GM18520 (cell line): Measurements from ENCODE around the gene CUX1.
"Not testable (repeated sequence)": the region's sequence is repeated elsewhere in the genome, so short reads cannot be mapped to it uniquely, and the experiment has no call there.

Experiments used
- ATAC-seq: cut with Tn5 transposase; IDR thresholded peaks from one replicate; pipeline ENCODE4 v1.9.1; 2021; ENCODE audit not compliant: unreplicated experiment

Gene CUX1

DNA sequence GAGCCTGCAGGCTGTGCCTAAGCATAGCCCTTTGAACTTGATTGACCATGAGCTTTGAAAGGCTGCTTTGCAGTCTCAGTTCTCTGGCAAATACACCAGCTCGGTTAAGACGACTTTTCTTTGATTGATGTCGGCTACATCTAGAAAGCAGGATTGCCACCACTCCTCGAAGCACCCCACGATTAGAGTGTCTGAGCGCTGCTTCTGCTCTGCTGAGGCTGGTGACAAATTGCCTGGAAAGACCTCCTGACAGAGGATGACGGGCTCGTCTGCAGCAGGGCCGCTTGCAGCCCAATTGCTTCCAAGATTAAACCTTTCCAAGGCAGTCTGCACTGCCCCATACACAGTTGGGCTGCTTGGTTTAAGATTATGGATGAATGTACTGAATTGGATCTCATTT is 182.0 kb downstream of the CUX1 start:
- ATAC-seq = no peak

DNA sequence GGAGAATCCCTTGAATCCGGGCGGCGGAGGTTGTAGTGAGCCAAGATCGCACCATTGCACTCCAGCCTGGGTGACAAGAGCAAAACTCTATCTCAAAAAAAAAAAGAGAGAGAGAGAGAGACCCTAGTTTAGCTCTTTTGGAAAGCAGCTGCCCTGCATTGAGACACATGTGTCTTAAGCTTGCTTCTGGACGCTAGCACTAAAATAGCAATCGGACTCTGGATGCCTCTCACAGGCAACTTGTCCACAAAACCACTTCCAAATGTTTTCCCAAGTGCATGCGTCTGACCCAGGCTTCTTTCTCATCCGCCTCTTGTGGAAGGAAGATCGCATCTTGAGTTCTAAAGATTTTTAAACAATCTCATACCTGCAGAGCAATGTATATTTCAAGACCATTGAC is 182.7 kb downstream of the CUX1 start:
- ATAC-seq = no peak

DNA sequence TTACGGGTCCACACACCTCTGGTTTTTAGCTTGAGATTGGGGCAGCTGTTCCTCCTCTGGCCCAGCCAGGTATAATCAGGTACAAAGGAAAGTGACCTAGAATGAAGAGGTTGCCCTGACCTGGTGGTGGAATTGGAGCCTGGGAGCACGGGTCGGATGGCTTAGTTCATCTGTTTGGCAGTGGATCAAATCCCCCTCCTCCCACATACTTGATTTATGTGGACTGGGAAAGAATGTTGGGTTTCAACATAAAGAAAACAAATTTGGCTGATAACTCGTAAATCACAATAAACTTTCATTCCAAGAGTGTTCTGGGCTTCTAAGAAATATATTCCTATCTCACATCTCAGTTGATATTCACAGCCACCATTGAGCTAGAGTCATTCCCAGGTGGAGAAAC is 186.8 kb downstream of the CUX1 start:
- ATAC-seq = no peak

- no peak for ATAC-seq
Measured at GRCh38 chr7:102004848-102005247, 187.4 kb downstream of the CUX1 start.

DNA sequence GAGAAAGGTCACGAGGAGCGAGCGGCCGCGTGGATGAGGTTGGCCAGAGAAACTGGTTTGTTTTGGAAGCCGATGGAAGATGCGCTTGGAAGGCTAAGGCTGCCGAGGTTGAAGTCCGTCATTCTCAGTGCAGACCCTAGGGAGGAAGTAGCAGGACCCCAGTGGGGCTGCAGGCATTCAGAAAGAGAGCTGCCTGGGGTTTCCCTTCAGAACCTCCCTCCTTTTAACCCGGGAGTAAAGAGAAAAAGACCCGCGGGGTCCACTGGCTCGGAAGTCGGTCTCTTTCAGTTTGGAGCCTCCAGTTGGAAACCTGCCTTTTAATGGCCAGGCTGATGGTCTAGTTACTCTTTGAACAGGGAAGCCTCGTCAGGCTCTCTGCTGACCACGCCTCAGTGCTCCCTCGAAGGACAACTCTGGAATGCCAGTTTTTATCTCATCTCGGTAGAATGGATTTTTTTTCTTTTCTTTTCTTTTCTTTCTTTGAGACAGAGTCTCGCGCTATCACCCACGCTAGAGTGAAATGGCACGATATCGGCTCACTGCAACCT is 188.6 kb downstream of the CUX1 start:
- ATAC-seq = no peak

DNA sequence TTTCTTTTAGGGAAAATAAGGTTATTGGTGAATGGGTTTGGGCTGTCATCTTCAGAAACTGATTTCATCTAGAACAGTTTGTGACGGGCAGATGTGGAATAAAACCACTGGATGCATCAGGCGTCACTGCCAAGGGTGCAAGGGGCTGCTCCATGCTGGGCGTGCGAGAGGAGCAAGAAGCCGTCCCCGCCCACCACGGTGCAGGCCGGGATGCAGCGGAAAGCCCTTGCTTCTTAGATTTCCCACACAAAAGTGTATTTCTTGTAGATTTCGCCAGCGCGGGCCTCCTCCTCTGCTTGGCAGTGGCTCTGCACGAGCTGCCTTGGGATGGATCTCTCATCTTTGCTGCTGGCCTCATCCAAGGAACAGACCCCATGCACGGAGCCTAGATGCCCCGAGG is 189.3 kb downstream of the CUX1 start:
- no peak for ATAC-seq

GRCh38 chr7:102008535-102009262 is 191.3 kb downstream of the CUX1 start:
- ATAC-seq = no peak

- no peak for ATAC-seq
Measured at GRCh38 chr7:102009628-102010027, 192.2 kb downstream of the CUX1 start.

DNA sequence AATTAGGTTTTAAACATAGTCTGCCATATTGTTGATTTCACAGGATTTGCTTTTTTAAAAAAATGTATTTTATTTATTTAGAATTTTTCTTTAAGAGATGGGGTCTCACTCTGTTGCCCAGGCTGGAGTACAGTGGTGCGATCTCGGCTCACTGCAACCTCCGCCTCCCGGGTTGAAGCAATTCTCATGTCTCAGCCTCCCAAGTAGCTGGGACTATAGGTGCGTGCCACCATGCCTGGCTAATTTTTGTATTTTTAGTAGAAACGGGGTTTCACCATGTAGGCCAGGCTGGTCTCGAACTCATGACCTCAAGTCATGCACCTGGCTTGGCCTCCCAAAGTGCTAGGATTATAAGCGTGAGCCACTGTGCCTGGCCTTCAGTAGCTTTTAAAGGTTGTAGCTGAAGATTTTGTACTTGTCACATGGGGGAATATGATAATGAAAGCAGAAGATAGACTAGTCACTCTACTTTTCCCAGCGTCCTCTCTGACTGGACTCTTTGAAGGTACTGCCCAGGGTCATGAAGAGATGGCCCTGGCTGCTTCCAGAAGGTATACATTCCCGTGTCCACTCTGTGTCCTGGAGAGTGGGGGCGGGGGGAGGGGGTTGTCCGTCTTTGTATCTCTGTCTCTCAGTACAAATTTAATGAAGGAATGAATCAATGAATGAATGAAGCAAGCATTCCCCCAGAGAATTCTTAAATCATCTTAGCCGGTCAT is 194.8 kb downstream of the CUX1 start:
- ATAC-seq = not testable (repeated sequence)

DNA sequence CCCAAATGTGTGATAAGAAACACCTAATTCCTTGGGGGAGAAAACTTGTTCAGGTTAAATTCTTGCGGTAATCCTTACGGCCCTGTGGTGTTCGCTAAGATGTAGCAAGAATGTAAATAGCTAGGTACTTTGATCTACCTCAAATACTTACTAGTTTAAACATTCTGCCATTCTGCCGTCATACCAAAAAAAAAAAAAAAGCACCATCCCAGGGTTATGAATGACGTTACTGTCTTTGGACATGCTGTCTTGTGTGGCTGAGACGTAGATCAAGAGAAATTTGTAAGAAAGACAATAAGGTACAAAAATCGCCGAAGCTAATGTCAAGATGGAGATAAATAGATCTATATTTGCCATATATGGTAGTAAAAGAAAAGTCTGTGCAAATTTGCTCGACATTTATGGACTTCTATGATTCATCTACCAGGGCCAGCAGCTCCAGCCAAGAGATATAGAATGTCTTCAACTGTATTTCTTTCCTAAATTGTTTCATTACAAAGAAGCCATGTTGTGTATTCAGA is 195.6 kb downstream of the CUX1 start:
- ATAC-seq = no peak

- no peak for ATAC-seq
Measured at GRCh38 chr7:102018876-102019275, 201.4 kb downstream of the CUX1 start.

DNA sequence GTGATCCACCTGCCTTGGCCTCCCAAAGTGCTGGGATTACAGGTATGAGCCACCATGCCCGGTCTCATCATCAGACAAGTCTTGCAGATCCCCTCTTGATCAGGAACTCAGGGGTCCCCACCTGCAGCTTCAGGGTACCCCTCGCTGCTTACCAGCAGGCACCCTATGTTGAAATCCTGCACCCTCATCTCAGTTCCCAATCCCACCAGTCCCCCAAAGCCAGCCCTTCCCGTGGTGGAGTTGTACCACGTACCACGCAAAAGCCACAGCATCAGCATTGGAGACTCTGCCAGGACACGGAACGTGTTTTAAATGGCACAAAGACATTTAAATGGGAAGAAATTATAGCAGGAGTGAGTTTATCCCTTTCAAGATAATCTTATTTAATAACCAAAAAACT is 202.0 kb downstream of the CUX1 start:
- ATAC-seq = no peak

DNA sequence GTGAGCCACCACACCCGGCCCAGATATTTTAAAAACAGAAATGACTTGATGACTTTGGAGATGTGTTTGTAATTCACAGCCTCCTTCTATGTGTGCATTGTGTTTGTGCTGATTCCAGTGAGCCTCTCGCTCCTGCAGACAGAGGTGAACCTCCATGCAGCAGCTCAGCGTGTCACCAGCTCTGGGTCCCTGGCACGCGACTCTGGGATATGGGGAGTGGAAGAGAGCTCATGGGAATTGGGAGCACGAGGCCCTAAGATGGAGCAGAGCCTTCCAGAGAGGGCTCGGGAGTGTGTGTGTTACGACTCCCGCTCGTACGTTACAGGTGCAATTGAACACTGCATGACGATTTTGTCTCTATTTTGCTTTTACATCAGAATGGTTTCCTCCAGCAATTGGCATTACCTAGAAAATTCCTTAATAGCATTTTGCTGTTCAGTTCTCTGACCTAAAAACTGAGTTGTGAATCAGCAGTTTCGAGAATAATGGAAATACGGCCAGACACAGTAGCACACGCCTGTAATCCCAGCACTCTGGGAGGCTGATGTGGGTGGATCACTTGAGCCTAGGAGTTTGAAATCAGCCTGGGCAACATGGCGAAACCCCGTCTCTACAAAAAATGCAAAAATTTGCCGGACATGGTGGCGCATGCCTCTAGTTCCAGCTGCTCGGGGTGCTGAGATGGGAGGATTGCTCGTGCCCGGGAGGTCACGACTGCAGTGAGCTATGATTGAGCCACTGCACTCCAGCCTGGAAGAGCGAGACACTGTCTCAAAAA is 204.6 kb downstream of the CUX1 start:
- ATAC-seq = no peak

GRCh38 chr7:102024005-102024768 is 206.8 kb downstream of the CUX1 start:
- ATAC-seq = no peak

DNA sequence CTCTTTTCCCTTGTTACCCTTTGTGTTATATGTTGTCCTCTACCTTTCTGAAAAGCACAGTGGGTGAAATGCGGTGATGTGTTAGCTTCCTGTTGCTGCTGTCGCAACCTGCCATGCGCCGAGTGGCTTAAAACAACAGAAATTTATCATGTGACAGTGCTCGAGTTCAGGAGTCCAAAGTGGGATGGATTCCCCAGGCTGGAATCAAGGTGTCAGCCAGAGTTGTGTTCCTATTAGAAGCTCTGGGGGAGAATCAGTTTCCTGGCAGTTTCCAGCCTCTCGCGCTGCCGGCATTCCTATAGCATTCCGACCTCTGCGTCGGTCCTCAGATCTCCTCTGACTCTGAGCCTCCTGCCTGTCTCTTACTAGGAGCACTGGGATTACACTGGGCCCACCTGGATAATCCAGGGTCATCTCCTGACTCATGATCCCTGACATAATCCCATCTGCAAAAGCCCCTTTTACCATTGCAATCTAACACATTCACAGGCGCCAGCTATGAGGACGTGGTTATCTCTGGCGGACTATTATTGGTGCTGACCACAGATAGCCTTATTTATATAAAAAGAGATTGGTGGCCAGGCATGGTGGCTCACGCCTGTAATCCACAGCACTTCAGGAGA is 207.5 kb downstream of the CUX1 start:
- no peak for ATAC-seq

DNA sequence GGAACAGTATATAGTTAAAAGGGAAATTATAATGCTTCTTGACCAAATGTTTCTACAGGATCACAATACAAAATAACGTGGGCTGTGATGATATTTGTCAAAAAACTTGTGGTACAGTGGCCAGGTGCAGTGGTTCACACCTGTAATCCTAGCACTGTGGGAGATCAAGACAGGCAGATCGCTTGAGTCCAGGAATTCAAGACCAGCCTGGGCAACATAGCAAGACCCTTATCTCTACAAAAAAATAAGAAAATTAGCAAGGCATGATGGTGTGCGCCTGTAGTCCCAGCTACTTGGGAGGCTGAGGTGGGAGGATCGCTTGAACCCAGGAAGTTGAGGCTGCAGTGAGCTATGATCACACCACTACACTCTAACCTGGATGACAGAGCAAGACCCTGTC is 208.4 kb downstream of the CUX1 start:
- not testable (repeated sequence) for ATAC-seq

DNA sequence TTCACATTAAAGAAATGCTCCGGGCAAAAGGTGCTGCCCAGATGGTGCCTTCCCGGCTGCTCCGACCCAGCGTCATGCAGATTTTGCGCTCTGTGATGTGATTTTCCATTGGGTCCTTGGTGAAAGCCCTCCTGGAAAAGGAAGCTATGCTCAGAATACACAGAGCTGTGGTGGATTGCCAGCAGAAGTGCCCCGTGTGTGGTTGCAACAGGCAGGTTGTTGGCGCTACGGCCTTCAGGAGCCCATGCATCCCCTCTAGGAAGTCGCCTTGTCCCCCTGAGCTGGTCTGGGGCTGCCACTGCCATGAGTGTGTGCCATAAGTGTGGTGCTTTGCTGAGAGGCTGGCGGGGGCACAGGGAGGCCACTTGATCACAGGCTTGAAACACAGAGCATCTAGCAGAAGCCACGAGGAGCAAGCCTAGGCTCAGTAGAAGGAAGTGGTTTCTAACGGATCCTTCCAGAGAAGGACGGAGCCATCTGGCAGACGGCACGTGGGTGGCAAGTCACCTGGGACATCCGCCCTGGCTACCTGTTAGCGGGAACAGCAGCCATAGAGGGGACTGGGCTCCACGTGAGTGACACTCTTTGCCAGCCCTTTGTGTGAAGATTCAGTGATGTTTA is 210.9 kb downstream of the CUX1 start:
- ATAC-seq = no peak

GRCh38 chr7:102029616-102030015 is 212.2 kb downstream of the CUX1 start:
- ATAC-seq = no peak

- no peak for ATAC-seq
Measured at GRCh38 chr7:102030696-102031095, 213.3 kb downstream of the CUX1 start.

DNA sequence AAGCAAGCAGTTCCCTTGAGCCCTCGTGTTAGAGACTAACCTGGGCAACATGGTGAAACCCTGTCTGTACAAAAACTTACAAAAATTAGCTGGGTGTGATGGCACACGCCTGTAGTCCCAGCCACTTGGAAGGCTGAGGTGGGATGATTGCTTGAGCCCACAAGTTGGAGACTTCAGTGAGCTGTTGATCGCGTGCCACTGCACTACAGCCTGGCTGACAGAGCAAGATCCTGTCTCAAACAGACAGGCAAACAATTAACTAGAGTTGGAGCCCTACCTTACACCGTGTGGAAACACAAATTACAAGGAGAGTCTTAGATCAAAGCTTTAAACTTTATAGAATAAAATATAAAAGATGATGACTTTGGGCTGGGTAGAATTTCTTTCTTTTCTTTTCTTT is 219.5 kb downstream of the CUX1 start:
- no peak for ATAC-seq
